ENCODE measurements around the gene SYTL5.

- TF ChIP-seq, protein P1, sequence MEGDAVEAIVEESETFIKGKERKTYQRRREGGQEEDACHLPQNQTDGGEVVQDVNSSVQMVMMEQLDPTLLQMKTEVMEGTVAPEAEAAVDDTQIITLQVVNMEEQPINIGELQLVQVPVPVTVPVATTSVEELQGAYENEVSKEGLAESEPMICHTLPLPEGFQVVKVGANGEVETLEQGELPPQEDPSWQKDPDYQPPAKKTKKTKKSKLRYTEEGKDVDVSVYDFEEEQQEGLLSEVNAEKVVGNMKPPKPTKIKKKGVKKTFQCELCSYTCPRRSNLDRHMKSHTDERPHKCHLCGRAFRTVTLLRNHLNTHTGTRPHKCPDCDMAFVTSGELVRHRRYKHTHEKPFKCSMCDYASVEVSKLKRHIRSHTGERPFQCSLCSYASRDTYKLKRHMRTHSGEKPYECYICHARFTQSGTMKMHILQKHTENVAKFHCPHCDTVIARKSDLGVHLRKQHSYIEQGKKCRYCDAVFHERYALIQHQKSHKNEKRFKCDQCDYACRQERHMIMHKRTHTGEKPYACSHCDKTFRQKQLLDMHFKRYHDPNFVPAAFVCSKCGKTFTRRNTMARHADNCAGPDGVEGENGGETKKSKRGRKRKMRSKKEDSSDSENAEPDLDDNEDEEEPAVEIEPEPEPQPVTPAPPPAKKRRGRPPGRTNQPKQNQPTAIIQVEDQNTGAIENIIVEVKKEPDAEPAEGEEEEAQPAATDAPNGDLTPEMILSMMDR (conservative IDR thresholded peaks at IDR 0.05 in 1 of 2, IDR thresholded peaks at IDR 0.05 in 1 of 2; ENCODE audit: extremely low read depth in 1 of 2, insufficient read depth in 1 of 2, low read depth in 1 of 2, low read length in 2 of 2): no peak
- no peak for TF ChIP-seq EZH2 (IDR thresholded peaks at IDR 0.05; ENCODE audit: borderline replicate concordance, low read length)
Measured at GRCh38 chrX:38006291-38006690, at the start of gene SYTL5.

Measured in mammary epithelial cell (primary cell).